ENCODE measurements around the gene TNNT2.

GRCh38 chr1:201349092-201349491 is 28.4 kb downstream of the TNNT2 start:
- TF ChIP-seq, protein P1, sequence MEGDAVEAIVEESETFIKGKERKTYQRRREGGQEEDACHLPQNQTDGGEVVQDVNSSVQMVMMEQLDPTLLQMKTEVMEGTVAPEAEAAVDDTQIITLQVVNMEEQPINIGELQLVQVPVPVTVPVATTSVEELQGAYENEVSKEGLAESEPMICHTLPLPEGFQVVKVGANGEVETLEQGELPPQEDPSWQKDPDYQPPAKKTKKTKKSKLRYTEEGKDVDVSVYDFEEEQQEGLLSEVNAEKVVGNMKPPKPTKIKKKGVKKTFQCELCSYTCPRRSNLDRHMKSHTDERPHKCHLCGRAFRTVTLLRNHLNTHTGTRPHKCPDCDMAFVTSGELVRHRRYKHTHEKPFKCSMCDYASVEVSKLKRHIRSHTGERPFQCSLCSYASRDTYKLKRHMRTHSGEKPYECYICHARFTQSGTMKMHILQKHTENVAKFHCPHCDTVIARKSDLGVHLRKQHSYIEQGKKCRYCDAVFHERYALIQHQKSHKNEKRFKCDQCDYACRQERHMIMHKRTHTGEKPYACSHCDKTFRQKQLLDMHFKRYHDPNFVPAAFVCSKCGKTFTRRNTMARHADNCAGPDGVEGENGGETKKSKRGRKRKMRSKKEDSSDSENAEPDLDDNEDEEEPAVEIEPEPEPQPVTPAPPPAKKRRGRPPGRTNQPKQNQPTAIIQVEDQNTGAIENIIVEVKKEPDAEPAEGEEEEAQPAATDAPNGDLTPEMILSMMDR (IDR thresholded peaks at IDR 0.05): no peak
- no peak for TF ChIP-seq EZH2 (IDR thresholded peaks at IDR 0.05; ENCODE audit: borderline replicate concordance, insufficient read depth, low read depth, low read length, poor library complexity, severe bottlenecking)

Data from B cell (primary cell).